BJ (cell line): Measurements from ENCODE around the gene SLC17A4. TPM values are rescaled to one million over a fixed set of nuclear protein-coding genes. Genes with fewer than 3 reads are reported as not detected.

Experiments
- CTCF ChIA-PET: fragments of 350-600 bp; formaldehyde crosslinking; extraction: SDS; loops from one replicate; lab custom pipeline; 2021; ENCODE audit warnings: antibody characterized with exemption, inconsistent platforms; lab: Yijun Ruan, JAX
- POLR2A ChIA-PET: fragments of 300-600 bp; sonication (Branson Sonifier 250); formaldehyde crosslinking; extraction: SDS; loops from one replicate; lab custom pipeline; 2021; ENCODE audit warnings: antibody characterized with exemption; lab: Charles Lee
- DNase-seq: peaks from one replicate; pipeline ENCODE4 v3.0.0-alpha.2; 2011; ENCODE audit warnings: low read depth
- H3K27me3 ChIP-seq: 2 replicates; pipeline ENCODE4 v1.6.0; 2011; ENCODE audit warnings: low read length; ENCODE audit not compliant: control insufficient read depth, insufficient read depth
- H3K36me3 ChIP-seq: 2 replicates; pipeline ENCODE4 v1.5.1; 2011; ENCODE audit warnings: low read length; ENCODE audit not compliant: control insufficient read depth, insufficient read depth
- H3K4me3 ChIP-seq: 2 replicates; pipeline ENCODE4 v1.5.1; 2011; ENCODE audit warnings: low read depth, mild to moderate bottlenecking, control low read depth, low read length
- polyA plus RNA-seq: library from polyadenylated mRNA; depleted of rRNA; stranded (reverse); fragments of >200 nt; gene quantifications from 2 replicates; pipeline ENCODE4 v1.2.3, GENCODE V29; 2011
- TF ChIP-seq, protein P1 (sequence below): IDR thresholded peaks from 2 replicates; pipeline ENCODE4 v1.5.1; 2011; ENCODE audit warnings: low read depth, mild to moderate bottlenecking, control low read depth, inconsistent platforms, low read length, moderate library complexity; ENCODE audit not compliant: insufficient read depth

The SLC17A4 gene
- polyA plus RNA-seq, 1 experiment = not detected

GRCh38 chr6:25777031-25777430 is 22.5 kb downstream of the SLC17A4 start:
- TF ChIP-seq, protein P1, sequence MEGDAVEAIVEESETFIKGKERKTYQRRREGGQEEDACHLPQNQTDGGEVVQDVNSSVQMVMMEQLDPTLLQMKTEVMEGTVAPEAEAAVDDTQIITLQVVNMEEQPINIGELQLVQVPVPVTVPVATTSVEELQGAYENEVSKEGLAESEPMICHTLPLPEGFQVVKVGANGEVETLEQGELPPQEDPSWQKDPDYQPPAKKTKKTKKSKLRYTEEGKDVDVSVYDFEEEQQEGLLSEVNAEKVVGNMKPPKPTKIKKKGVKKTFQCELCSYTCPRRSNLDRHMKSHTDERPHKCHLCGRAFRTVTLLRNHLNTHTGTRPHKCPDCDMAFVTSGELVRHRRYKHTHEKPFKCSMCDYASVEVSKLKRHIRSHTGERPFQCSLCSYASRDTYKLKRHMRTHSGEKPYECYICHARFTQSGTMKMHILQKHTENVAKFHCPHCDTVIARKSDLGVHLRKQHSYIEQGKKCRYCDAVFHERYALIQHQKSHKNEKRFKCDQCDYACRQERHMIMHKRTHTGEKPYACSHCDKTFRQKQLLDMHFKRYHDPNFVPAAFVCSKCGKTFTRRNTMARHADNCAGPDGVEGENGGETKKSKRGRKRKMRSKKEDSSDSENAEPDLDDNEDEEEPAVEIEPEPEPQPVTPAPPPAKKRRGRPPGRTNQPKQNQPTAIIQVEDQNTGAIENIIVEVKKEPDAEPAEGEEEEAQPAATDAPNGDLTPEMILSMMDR = no peak
- CTCF ChIA-PET = no interaction called here
- H3K36me3 ChIP-seq = no peaks in the 10 kb centered on the region
- no peak overlapping the region for H3K4me3 ChIP-seq
- POLR2A ChIA-PET = no interaction called here
- no peak for DNase-seq
- H3K27me3 ChIP-seq = no peaks in the 10 kb centered on the region

DNA sequence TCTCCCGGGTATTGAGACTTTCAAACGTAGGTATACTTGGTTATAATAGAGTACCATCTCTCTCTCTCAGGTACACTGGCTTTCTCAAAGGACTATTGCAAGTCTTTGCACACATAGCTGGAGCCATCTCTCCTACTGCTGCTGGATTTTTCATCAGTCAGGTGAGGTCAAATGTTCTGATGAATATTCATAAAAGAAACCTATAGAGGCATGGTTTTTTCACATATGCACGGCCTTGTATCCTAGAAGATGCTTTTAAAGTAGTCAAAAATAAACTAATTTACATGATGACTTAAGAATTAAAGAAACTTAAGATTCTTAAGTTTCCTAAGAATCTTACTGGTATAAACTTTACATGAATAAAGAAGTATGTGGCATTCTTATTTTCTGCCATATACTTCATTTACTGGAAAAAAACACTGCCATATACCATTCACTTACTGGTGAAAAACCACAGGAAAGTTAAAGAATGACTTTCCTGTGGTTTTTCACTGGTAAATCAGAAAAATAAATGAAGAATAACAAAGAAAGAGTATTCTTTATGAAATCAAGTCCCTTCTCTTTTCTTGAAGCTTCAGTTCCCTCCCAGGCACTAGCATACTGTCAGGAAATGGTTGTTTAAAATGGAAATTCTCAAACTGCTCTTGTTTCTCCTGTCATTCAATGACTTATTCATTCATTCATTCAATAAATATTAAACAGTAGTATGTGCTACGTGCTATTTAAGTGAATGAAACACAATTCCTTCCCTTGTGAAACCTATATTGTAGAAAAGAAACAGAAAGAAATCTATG is 23.5 kb downstream of the SLC17A4 start:
- H3K36me3 ChIP-seq = no peaks in the 10 kb centered on the region
- DNase-seq = no peak
- ChIA-PET CTCF (no interaction called here), POLR2A (no interaction called here)
- H3K4me3 ChIP-seq = no peak overlapping the region
- no peaks in the 10 kb centered on the region for H3K27me3 ChIP-seq
- TF ChIP-seq, protein P1 = no peak

GRCh38 chr6:25781134-25781533 is 26.6 kb downstream of the SLC17A4 start:
- TF ChIP-seq, protein P1 = no peak
- no peak overlapping the region for H3K4me3 ChIP-seq
- CTCF ChIA-PET = no interaction called here
- no peaks in the 10 kb centered on the region for H3K27me3 ChIP-seq
- DNase-seq = no peak
- no peaks in the 10 kb centered on the region for H3K36me3 ChIP-seq
- POLR2A ChIA-PET = no interaction called here

GRCh38 chr6:25787428-25787827 is 32.9 kb downstream of the SLC17A4 start:
- Histone ChIP-seq H3K4me3 (no peak overlapping the region), H3K36me3 (no peaks in the 10 kb centered on the region), H3K27me3 (no peaks in the 10 kb centered on the region)
- POLR2A ChIA-PET = no interaction called here
- DNase-seq = no peak
- CTCF ChIA-PET = interaction anchor here (0.7 to 3.9 kb wide), 9 partner anchors 8 to 216 kb away, joined by 3 to 31 read pairs (median 6); no protein-coding TSS in a partner anchor
- TF ChIP-seq, protein P1 = no peak

GRCh38 chr6:25788305-25788922 is 33.9 kb downstream of the SLC17A4 start:
- Histone ChIP-seq H3K36me3 (no peaks in the 10 kb centered on the region), H3K27me3 (no peaks in the 10 kb centered on the region), H3K4me3 (no peak overlapping the region)
- ChIA-PET CTCF (interaction anchor here (0.7 to 3.9 kb wide), 17 partner anchors 9 to 218 kb away, joined by 3 to 31 read pairs (median 3); partner anchors contain the start of gene SLC17A2), POLR2A (no interaction called here)
- peak; percentile 1 for DNase-seq
- TF ChIP-seq, protein P1 = peak; percentile 68
